Kidney glomerular epithelial cell (primary cell): ENCODE results near the gene SV2B.

Source experiments
- DNase-seq: peaks from one replicate; lab custom pipeline; 2025; lab: John Stamatoyannopoulos, UW

The SV2B gene

GRCh38 chr15:91235376-91235775 lies 135.3 kb downstream of the SV2B start:
- no peak for DNase-seq

- DNase-seq = no peak
Observed at GRCh38 chr15:91237445-91237844, 137.4 kb downstream of the SV2B start.

- no peak for DNase-seq
Observed at GRCh38 chr15:91238644-91239425, 138.8 kb downstream of the SV2B start.

DNA sequence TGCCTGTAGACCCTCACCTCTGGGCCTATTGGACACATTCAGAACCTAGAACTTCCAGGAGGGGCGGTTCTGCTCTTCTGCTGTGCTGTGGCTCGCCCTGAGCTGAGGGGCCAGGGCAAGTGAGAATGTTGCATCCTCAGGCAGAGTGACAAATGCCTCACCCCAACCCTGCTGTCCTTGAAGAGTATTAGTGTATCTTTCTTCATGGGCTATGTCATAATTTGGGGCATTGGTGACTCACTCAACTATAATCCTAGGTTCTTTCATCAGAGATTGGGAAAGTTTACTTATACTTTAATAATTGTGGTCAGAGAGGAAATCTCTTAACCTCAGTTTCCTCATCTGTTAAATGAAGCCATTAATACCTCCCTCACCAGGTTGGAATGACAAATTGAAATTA lies 143.8 kb downstream of the SV2B start:
- DNase-seq = no peak

GRCh38 chr15:91244919-91245318 lies 144.9 kb downstream of the SV2B start:
- no peak for DNase-seq

GRCh38 chr15:91246998-91247397 lies 146.9 kb downstream of the SV2B start:
- DNase-seq = no peak

GRCh38 chr15:91249591-91249990 lies 149.5 kb downstream of the SV2B start:
- DNase-seq = no peak

DNA sequence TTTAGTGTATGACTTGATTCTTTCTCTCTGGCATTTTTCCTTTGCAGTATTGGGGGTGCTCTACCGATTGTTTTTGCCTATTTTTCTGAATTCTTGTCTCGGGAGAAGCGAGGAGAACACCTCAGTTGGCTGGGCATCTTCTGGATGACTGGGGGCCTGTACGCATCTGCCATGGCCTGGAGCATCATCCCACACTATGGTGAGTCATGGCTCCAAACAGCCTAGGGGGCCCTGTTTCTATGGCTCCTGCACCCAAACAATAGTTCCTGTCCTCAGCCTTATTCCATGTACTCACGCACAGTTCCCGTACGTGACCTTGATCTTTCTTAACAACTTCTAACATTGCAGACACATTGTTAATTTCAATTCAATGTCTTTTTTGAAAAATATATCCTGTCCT lies 152.3 kb downstream of the SV2B start:
- DNase-seq = no peak

DNA sequence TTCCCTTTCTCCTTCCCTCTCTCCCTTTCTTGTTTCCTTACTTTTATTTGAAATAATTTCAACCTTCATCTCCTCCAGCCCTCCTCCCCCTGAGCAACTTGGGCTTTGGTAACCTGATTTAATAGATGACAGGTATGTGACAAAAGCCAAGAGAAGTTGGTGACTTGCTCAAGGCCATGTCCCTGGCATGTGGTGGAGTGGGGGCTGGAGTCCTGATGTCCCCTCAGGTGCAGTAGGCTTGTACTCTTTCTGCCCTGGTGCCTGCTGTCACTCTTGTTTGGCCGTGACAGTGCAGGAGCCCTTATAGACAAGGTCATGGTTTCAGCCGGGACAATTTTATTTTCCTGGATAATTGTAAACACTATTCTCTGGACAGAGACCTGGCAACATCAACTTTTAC lies 152.7 kb downstream of the SV2B start:
- no peak for DNase-seq

DNA sequence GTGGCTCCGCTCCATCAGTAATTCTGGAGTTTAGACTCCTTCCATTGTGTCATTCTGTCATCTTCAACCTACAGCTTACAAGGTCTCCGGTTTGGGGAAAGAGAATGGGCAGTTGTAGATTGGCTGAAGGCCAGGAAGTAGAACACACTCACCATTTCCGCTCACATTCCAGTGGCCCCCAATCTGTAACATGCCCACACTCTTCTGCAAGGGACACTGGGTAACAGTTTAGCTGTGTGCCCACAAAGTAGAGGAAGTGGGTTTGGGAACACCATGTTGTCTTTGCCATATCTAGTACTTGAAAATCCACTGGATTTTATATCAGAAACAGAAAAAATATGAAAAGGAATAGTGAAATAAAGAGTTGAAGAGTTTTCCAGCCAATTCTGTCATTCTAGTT lies 153.5 kb downstream of the SV2B start:
- DNase-seq = no peak

- DNase-seq = no peak
Observed at GRCh38 chr15:91254766-91255165, 154.7 kb downstream of the SV2B start.

DNA sequence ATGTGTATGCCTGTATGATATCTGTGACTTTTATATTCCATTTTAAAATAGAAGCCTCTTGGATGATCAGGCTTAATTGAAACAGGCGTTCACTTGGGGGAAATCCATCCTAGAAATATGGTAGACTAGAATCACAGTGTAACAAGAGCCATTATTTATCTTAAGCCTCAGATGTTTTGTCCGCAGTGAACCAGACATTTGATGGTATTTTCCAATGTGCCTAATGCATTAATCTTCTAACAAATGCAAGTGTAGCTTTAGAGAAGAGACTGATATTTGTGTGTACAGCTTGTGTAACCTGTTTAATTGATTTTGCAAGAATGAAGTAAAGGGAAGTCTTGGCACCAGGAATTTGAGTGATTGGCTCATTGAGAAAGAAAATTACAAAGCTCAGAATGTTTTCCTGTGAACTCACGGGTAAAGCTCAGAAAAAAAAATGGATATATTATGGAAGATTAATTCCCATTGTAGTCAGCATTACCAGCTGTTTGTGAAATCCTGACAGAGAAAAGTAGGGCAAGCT lies 155.7 kb downstream of the SV2B start:
- no peak for DNase-seq

- DNase-seq = no peak
Observed at GRCh38 chr15:91257746-91258414, 157.8 kb downstream of the SV2B start.

DNA sequence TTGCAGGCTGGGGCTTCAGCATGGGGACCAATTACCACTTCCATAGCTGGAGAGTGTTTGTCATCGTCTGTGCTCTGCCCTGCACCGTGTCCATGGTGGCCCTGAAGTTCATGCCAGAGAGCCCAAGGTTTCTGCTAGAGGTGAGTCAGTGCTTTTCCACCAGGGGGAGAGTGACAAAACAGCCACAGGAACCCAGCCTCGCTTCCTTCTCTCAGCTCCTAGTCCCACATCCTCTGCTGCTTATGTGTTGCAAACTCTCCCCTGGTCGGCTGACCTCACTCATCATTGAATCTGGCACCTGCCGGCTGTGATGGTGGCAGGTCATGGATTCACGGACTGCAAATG lies 158.3 kb downstream of the SV2B start:
- no peak for DNase-seq

DNA sequence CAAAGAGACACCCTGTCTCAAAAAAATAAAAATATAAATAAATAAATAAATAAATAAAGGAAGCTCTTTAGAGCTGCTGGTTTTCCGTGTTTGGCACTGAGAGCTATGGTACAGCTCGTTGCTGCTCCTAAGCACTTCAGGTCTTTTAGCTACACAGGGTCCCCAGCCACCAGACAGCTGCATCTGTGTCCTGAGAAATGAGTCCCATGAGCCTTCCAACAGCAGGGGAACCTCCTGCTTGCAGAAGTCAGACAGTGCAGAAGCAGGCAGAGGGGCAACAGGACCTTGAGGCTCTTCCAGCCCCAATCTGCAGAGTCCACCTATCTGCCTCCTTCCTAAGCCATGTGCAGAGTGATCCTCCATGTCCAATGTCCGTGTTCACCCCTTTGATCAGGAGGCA lies 159.0 kb downstream of the SV2B start:
- no peak for DNase-seq

DNA sequence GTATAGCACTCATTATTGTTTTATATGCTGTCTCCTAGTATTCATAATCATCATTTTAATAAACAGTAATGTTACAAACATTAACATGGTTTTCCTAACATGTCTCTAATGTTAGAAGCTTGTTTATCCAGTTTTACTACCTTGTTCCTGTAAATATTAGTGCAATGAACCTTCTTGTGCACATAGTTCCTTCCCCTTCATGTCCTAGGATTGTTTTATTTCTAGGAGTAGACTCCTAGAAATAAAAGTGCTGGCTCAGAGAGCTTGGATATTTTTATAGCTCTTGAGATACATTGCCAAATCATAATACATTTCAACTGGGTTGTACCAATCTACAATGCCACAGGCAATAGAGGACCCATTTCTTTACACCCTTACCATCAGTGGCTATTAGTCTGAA lies 161.3 kb downstream of the SV2B start:
- DNase-seq = no peak

DNA sequence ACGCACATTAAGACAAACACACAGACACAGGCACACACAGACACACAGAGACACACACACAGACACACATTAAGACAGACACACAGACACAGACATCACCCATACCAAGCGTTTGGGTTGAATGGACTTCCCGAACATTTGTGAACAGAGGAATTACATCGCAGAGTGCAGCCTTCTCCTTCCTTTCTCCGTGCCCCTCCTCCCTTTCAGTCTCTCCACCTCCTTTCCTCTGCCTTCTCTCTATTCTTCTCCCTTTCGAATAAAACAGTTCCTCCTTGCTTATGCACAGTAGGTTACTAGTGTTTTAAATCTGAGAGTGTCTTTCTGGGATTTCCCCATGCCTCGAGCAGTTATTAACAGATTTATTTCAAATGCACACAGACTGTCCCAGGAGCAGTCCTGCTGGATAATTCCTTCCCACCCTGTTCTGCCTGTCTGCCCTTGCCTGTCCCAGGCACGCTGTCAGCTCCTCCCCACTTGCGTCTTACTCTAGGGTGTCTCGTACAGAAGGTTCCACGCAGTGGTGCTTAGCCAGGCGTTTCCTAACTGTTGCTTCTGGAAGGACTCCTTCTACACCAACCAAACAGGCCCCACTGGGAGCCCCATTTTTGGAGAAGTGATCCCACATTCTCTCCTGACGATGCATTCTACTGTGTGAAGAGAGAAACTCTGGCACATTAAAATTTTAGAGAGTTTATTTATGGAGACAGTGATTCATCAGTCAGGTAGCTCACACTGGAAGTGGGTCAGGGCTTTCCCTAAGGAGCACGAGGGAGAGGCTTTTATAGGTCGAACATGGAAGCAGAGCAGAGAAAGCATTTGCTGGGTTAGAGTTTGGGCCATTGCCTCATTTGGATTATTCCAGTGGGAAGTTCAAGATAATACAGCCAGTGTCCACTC lies 163.8 kb downstream of the SV2B start:
- DNase-seq = peak; percentile 55

- DNase-seq = no peak
Observed at GRCh38 chr15:91264651-91265351, 164.7 kb downstream of the SV2B start.

GRCh38 chr15:91265416-91265940 lies 165.4 kb downstream of the SV2B start:
- no peak for DNase-seq

DNA sequence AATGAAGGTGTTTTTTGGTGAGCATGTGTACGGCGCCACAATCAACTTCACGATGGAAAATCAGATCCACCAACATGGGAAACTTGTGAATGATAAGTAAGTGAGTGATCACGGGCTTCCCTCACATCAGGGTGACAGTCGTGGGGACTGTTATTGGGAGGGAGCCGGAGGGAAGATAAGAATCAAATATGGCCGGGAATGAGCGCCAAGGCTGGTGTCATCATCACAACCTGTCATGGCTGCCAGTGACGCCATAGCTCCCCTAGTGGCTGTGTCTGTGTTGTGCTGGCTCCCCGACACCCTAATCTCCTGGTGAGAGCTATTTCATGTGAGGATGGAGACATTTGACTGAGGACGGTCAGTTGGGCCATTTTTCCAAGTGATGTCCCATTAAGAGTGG lies 168.5 kb downstream of the SV2B start:
- DNase-seq = no peak

- no peak for DNase-seq
Observed at GRCh38 chr15:91270747-91271146, 170.7 kb downstream of the SV2B start.
